H9 (cell line): Measurements from ENCODE around the gene PACS1. TPM values are rescaled to one million over a fixed set of nuclear protein-coding genes. Genes with fewer than 3 reads are reported as not detected.

Source experiments
- DNase-seq: peaks from one replicate; pipeline ENCODE4 v3.0.0-alpha.2; 2017
- H2AFZ ChIP-seq: one replicate; pipeline ENCODE4 v1.6.1; 2013; ENCODE audit warnings: mild to moderate bottlenecking, low read length, control low read depth, moderate library complexity
- H2AK5ac ChIP-seq: 2 replicates; pipeline ENCODE4 v1.6.1; 2013; ENCODE audit warnings: low read length, control low read depth, mixed read lengths; ENCODE audit not compliant: insufficient read length
- H2BK120ac ChIP-seq: one replicate; pipeline ENCODE4 v1.6.1; 2013; ENCODE audit warnings: low read depth, mild to moderate bottlenecking, low read length, control low read depth, inconsistent platforms; ENCODE audit not compliant: poor library complexity, severe bottlenecking
- H2BK12ac ChIP-seq: 2 replicates; pipeline ENCODE4 v1.6.1; 2013; ENCODE audit warnings: low read length, control low read depth, mixed read lengths, low read depth; ENCODE audit not compliant: insufficient read length
- H2BK15ac ChIP-seq: 2 replicates; pipeline ENCODE4 v1.6.1; 2013; ENCODE audit warnings: low read depth, low read length, control low read depth
- H2BK20ac ChIP-seq: one replicate; pipeline ENCODE4 v1.6.1; 2013; ENCODE audit warnings: low read depth, mild to moderate bottlenecking, low read length, control low read depth, inconsistent platforms; ENCODE audit not compliant: poor library complexity, severe bottlenecking
- H2BK5ac ChIP-seq: 2 replicates; pipeline ENCODE4 v1.6.1; 2013; ENCODE audit warnings: low read length, control low read depth, mixed read lengths; ENCODE audit not compliant: insufficient read length
- H3K14ac ChIP-seq: 2 replicates; pipeline ENCODE4 v1.6.1; 2013; ENCODE audit warnings: low read length, control low read depth; ENCODE audit not compliant: insufficient read depth
- H3K18ac ChIP-seq: 2 replicates; pipeline ENCODE4 v1.6.1; 2013; ENCODE audit warnings: low read depth, mild to moderate bottlenecking, mixed read lengths, low read length, control low read depth; ENCODE audit not compliant: insufficient read length
- H3K23ac ChIP-seq: 2 replicates; pipeline ENCODE4 v1.6.1; 2013; ENCODE audit warnings: low read length, control low read depth, mixed read lengths, low read depth; ENCODE audit not compliant: insufficient read length
- H3K23me2 ChIP-seq: 2 replicates; pipeline ENCODE4 v1.6.1; 2013; ENCODE audit warnings: low read depth, mild to moderate bottlenecking, mixed read lengths, low read length, control low read depth; ENCODE audit not compliant: insufficient read length, poor library complexity, severe bottlenecking
- H3K27ac ChIP-seq: 2 replicates; pipeline ENCODE4 v1.5.1; 2013; ENCODE audit warnings: low read length, control low read depth, mixed read lengths, low read depth; ENCODE audit not compliant: insufficient read length
- H3K27me3 ChIP-seq: 2 replicates; pipeline ENCODE4 v1.6.1; 2013; ENCODE audit warnings: low read length, control low read depth, inconsistent platforms; ENCODE audit not compliant: insufficient read depth
- H3K4ac ChIP-seq: 2 replicates; pipeline ENCODE4 v1.6.1; 2013; ENCODE audit warnings: low read depth, mild to moderate bottlenecking, control low read depth, inconsistent platforms, low read length, moderate library complexity
- H3K4me1 ChIP-seq: 2 replicates; pipeline ENCODE4 v1.6.1; 2013; ENCODE audit warnings: low read length, control low read depth, inconsistent platforms; ENCODE audit not compliant: insufficient read depth
- H3K4me2 ChIP-seq: 2 replicates; pipeline ENCODE4 v1.6.1; 2013; ENCODE audit warnings: low read length, control low read depth, mixed read lengths; ENCODE audit not compliant: insufficient read length, insufficient read depth
- H3K56ac ChIP-seq: 2 replicates; pipeline ENCODE4 v1.6.1; 2013; ENCODE audit warnings: low read depth, mild to moderate bottlenecking, mixed read lengths, low read length, control low read depth; ENCODE audit not compliant: insufficient read length
- H3K79me1 ChIP-seq: 2 replicates; pipeline ENCODE4 v1.6.1; 2013; ENCODE audit warnings: low read depth, mild to moderate bottlenecking, moderate library complexity, low read length, control low read depth, inconsistent platforms; ENCODE audit not compliant: insufficient read depth, poor library complexity, severe bottlenecking
- H3K79me2 ChIP-seq: 2 replicates; pipeline ENCODE4 v1.6.1; 2013; ENCODE audit warnings: low read length, control low read depth, inconsistent platforms; ENCODE audit not compliant: insufficient read depth
- H3K9ac ChIP-seq: 2 replicates; pipeline ENCODE4 v1.6.1; 2013; ENCODE audit warnings: low read length, control low read depth, mixed read lengths; ENCODE audit not compliant: insufficient read length; ENCODE audit errors: extremely low read depth
- H3K9me3 ChIP-seq: one replicate; pipeline ENCODE4 v1.6.1; 2013; ENCODE audit warnings: low read depth, low read length, inconsistent platforms; ENCODE audit not compliant: control insufficient read depth
- H3T11ph ChIP-seq: one replicate; pipeline ENCODE4 v1.6.1; 2013; ENCODE audit warnings: mild to moderate bottlenecking, low read length, control low read depth, inconsistent platforms
- H4K20me1 ChIP-seq: one replicate; pipeline ENCODE4 v1.6.1; 2013; ENCODE audit not compliant: control insufficient read depth, insufficient read length, insufficient read depth
- H4K5ac ChIP-seq: 2 replicates; pipeline ENCODE4 v1.6.1; 2013; ENCODE audit warnings: low read depth, mild to moderate bottlenecking, mixed read lengths, low read length, control low read depth; ENCODE audit not compliant: insufficient read length
- H4K8ac ChIP-seq: replicated peaks from 2 replicates; pipeline ENCODE4 v1.6.1; 2013; ENCODE audit warnings: low read length, control low read depth, mixed read lengths, low read depth; ENCODE audit not compliant: insufficient read length
- H4K91ac ChIP-seq: 2 replicates; pipeline ENCODE4 v1.6.1; 2013; ENCODE audit warnings: low read depth, mild to moderate bottlenecking, moderate library complexity, mixed read lengths, low read length, control low read depth; ENCODE audit not compliant: insufficient read length
- H3K27ac Mint-ChIP-seq, 3 experiments: 2 replicates in 2 of 3; 3 replicates in 1 of 3; pipeline ENCODE4 v1.8.0; 2020 to 2021; ENCODE audit warnings: mixed read lengths in 3 of 3, mild to moderate bottlenecking in 1 of 3, moderate library complexity in 1 of 3
- H3K27me3 Mint-ChIP-seq: 2 replicates; pipeline ENCODE4 v1.8.0; 2021; ENCODE audit warnings: low read depth, mild to moderate bottlenecking, moderate library complexity, mixed read lengths
- H3K36me3 Mint-ChIP-seq, 3 experiments: 2 replicates in 2 of 3; 3 replicates in 1 of 3; pipeline ENCODE4 v1.8.0; 2020 to 2021; ENCODE audit warnings: low read depth in 3 of 3, mixed read lengths in 3 of 3; ENCODE audit not compliant: insufficient read depth in 1 of 3
- H3K4me1 Mint-ChIP-seq, 2 experiments: 2 replicates each; pipeline ENCODE4 v1.8.0; 2020; ENCODE audit warnings: mixed read lengths in 2 of 2
- H3K4me3 Mint-ChIP-seq, 2 experiments: 2 replicates in 1 of 2; 3 replicates in 1 of 2; pipeline ENCODE4 v1.8.0; 2020 to 2021; ENCODE audit warnings: mild to moderate bottlenecking in 2 of 2, mixed read lengths in 2 of 2, moderate library complexity in 1 of 2
- H3K9me3 Mint-ChIP-seq, 2 experiments: 2 replicates in 1 of 2; 3 replicates in 1 of 2; pipeline ENCODE4 v1.8.0; 2020; ENCODE audit warnings: mild to moderate bottlenecking in 2 of 2, mixed read lengths in 2 of 2, moderate library complexity in 1 of 2
- WGBS: extraction: QIAGEN DNeasy Blood & Tissue Kit; methylation state at CpG from one replicate; pipeline ENCODE4 v1.1.7; 2013; ENCODE audit warnings: missing lambda C conversion rate, low lambda C conversion rate, mixed read lengths; ENCODE audit not compliant: insufficient read length; ENCODE audit errors: extremely low coverage; 5-methylcytosine and 5-hydroxymethylcytosine counted together
- total RNA-seq: library from RNA; stranded (reverse); gene quantifications from 2 replicates; pipeline ENCODE4 v1.2.1, GENCODE V29; 2021
- TF ChIP-seq, protein P1 (sequence below): fragments of 200-600 bp; sonication (generic); conservative IDR thresholded peaks from 3 replicates; pipeline ENCODE4 v1.8.0; 2021; ENCODE audit warnings: antibody characterized with exemption, mild to moderate bottlenecking

PACS1 gene
- total RNA-seq, 1 experiment from 2014 or later = 35.5 TPM

DNA sequence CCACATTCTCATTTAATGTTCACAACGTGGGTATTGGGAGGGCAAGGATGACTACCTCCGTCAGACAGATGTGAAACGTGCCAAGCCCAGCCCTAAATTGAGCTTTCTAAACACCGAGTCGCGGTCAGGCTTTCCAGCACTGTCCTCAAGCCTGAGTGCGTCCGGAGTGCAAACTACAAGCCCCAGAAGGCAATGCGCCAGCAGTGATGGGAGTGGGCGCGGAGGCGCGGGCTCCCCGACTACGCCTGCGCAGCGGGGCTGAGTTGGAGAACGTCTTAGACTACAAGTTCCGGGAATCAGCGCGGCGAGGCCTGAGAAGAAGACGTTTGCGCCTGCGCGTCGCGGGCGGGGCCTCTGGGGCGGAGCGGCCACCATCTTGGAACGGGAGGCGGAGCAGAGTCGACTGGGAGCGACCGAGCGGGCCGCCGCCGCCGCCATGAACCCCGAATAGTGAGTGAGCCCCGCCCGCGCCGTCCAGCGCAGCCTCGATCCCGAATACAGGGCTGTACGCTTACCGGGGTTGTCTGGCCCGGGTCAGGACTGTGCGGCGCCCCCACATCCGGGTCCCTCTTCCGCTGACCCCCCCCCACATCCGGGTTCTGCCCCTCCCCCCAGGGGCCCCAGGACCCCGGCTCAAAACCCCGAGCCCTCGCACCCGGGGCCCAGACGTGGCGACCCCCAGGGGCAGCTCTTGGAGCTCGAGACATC is 198.3 kb downstream of the PACS1 start, which contains the start of gene RAB1B:
Gene RAB1B (plus strand): TSS at position 396 of the 708 bp plus-strand sequence. CDS start 41 bp downstream, at position 437.
- Histone ChIP-seq H4K5ac (no peak within 1 kb of the TSS), H3K4ac (no peak within 1 kb of the TSS), H3K23me2 (peaks cover 10% of the 10 kb centered on the region), H3K14ac (peak within 1 kb of the TSS; percentile 100), H4K8ac (no peak within 1 kb of the TSS), H3K56ac (no peak within 1 kb of the TSS), H3K4me1 (no peaks in the 10 kb centered on the region), H3K4me2 (peak within 1 kb of the TSS; percentile 95), H3K27ac (no peak within 1 kb of the TSS), H3K79me2 (peaks cover 5% of the 10 kb centered on the region; the same call in 1 of the 2 replicates), H2BK20ac (no peak within 1 kb of the TSS), H3T11ph (no peak within 1 kb of the TSS), H2BK12ac (no peak within 1 kb of the TSS), H3K79me1 (no peaks in the 10 kb centered on the region), H2AK5ac (no peak within 1 kb of the TSS), H2BK15ac (no peak within 1 kb of the TSS), H3K9ac (peak within 1 kb of the TSS; percentile 77), H2AFZ (no peak within 1 kb of the TSS), H3K23ac (no peak within 1 kb of the TSS), H2BK5ac (no peak within 1 kb of the TSS), H2BK120ac (no peak within 1 kb of the TSS), H3K9me3 (no peaks in the 10 kb centered on the region), H3K27me3 (no peaks in the 10 kb centered on the region), H3K18ac (peak within 1 kb of the TSS; percentile 98), H4K20me1 (peaks cover 2% of the 10 kb centered on the region), H4K91ac (no peak within 1 kb of the TSS)
- peaks cover 20 to 22% of the 10 kb centered on the region in 2 experiments for H3K4me1 Mint-ChIP-seq
- H3K27ac Mint-ChIP-seq = peak within 1 kb of the TSS; percentile 94 to 98 (median 97)
- H3K36me3 Mint-ChIP-seq = peaks cover 14 to 44% (median 37%) of the 10 kb centered on the region in 3 experiments
- TF ChIP-seq, protein P1, sequence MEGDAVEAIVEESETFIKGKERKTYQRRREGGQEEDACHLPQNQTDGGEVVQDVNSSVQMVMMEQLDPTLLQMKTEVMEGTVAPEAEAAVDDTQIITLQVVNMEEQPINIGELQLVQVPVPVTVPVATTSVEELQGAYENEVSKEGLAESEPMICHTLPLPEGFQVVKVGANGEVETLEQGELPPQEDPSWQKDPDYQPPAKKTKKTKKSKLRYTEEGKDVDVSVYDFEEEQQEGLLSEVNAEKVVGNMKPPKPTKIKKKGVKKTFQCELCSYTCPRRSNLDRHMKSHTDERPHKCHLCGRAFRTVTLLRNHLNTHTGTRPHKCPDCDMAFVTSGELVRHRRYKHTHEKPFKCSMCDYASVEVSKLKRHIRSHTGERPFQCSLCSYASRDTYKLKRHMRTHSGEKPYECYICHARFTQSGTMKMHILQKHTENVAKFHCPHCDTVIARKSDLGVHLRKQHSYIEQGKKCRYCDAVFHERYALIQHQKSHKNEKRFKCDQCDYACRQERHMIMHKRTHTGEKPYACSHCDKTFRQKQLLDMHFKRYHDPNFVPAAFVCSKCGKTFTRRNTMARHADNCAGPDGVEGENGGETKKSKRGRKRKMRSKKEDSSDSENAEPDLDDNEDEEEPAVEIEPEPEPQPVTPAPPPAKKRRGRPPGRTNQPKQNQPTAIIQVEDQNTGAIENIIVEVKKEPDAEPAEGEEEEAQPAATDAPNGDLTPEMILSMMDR = no peak
- DNase-seq = peak; percentile 100
- no peaks in the 10 kb centered on the region for H3K9me3 Mint-ChIP-seq
- WGBS = no CpG with 5 or more reads among the region's 64 CpGs
- peak within 1 kb of the TSS; percentile 89 to 98 for H3K4me3 Mint-ChIP-seq
- no peaks in the 10 kb centered on the region; the same call in 1 of the 2 replicates for H3K27me3 Mint-ChIP-seq
